Endothelial cell of coronary artery (primary cell): ENCODE results near the gene CEACAM8. TPM values are rescaled to one million over a fixed set of nuclear protein-coding genes. Genes with fewer than 3 reads are reported as not detected.

ENCODE experiments used
- total RNA-seq: library from RNA; depleted of rRNA; stranded (reverse); fragments of >200 nt; gene quantifications from 2 replicates; pipeline ENCODE4 v1.2.3, GENCODE V29; 2014

The CEACAM8 gene
- not detected in 2 replicates for total RNA-seq

GRCh38 chr19:42594617-42595489, at the start of gene CEACAM8:
Gene CEACAM8 (minus strand): TSS chr19:42594924. CDS start chr19:42594828, 96 bp downstream.

Other genes with a start within 250 kb of the CEACAM8 start
- gene CNFN, start 204.6 kb downstream of the CEACAM8 start, total RNA-seq, result not detected in 2 replicates
- 3.5 and 5.3 TPM in 2 replicates for gene LIPE, start 167.5 kb downstream of the CEACAM8 start, total RNA-seq
- not detected in 2 replicates for gene CXCL17, start 152.0 kb downstream of the CEACAM8 start, total RNA-seq
- gene CEACAM1, start 66.4 kb downstream of the CEACAM8 start, total RNA-seq, result 0.38 and 0.63 TPM in 2 replicates
- not detected in 2 replicates for gene PSG3, start 145.6 kb upstream of the CEACAM8 start, total RNA-seq
- not detected in 2 replicates for gene PSG8, start 170.8 kb upstream of the CEACAM8 start, total RNA-seq